Subcutaneous adipose tissue (tissue), 4 donors: ENCODE data around the gene ADGRG6. TPM values are rescaled to one million over a fixed set of nuclear protein-coding genes. Genes with fewer than 3 reads are reported as not detected.

Source experiments
- CTCF ChIP-seq: fragments of 450-650 bp; IDR thresholded peaks from one replicate; pipeline ENCODE4 v1.5.1; 2016; ENCODE audit warnings: low read depth, mild to moderate bottlenecking, control low read depth, antibody characterized with exemption, moderate library complexity
- total RNA-seq, 4 donors: library from RNA; depleted of rRNA; stranded (reverse); fragments of >200 nt; gene quantifications; one replicate each; pipeline ENCODE4 v1.1.0, GENCODE V29; 2016

The ADGRG6 gene
- total RNA-seq, 4 donors from 2014 or later: 17.3 to 25.8 (median 18.7) TPM

GRCh38 chr6:142291512-142291911 lies 10.3 kb upstream of the ADGRG6 start:
- no peak for TF ChIP-seq CTCF

- no peak for TF ChIP-seq CTCF
These were observed 9.5 kb upstream of the ADGRG6 start for GRCh38 chr6:142292166-142292924.

- no peak for TF ChIP-seq CTCF
These were observed 8.7 kb upstream of the ADGRG6 start for GRCh38 chr6:142293121-142293520.

GRCh38 chr6:142294679-142295078 lies 7.1 kb upstream of the ADGRG6 start:
- TF ChIP-seq CTCF: no peak

GRCh38 chr6:142296975-142297604 lies 4.7 kb upstream of the ADGRG6 start:
- no peak for TF ChIP-seq CTCF

GRCh38 chr6:142297605-142297995 lies 4.2 kb upstream of the ADGRG6 start:
- no peak for TF ChIP-seq CTCF

- no peak for TF ChIP-seq CTCF
These were observed 3.6 kb upstream of the ADGRG6 start for GRCh38 chr6:142297996-142298753.
